Gastroesophageal sphincter (tissue), 4 donors: Measurements from ENCODE around the gene CMIP. TPM values are rescaled to one million over a fixed set of nuclear protein-coding genes. Genes with fewer than 3 reads are reported as not detected.

ENCODE experiments used
- ATAC-seq: fragments of 150-250 bp; one replicate; pipeline ENCODE4 v1.9.1; 2016; ENCODE audit warnings: mild to moderate bottlenecking, moderate library complexity
- H3K27ac ChIP-seq, 4 donors: fragments of 200-600 bp; sonication (generic) in 3 of 4; 1 replicate in 3 of 4; 2 replicates in 1 of 4; pipeline ENCODE4 v1.5.1; 2016 to 2019
- H3K27me3 ChIP-seq: fragments of 200-600 bp; sonication (generic); one replicate; pipeline ENCODE4 v1.5.1; 2019
- H3K36me3 ChIP-seq, 2 donors: fragments of 200-600 bp; sonication (generic); one replicate each; pipeline ENCODE4 v1.5.1; 2019; ENCODE audit warnings: control low read depth in 1 of 2
- H3K4me1 ChIP-seq, 3 donors: fragments of 200-600 bp; sonication (generic); 1 replicate in 2 of 3; 2 replicates in 1 of 3; pipeline ENCODE4 v1.5.1; 2016 to 2019; ENCODE audit warnings: control low read depth in 2 of 3
- H3K4me3 ChIP-seq, 2 donors: fragments of 200-600 bp; sonication (generic); one replicate each; pipeline ENCODE4 v1.5.1; 2019; ENCODE audit warnings: mild to moderate bottlenecking in 1 of 2, moderate library complexity in 1 of 2
- H3K9me3 ChIP-seq, 3 donors: fragments of 200-600 bp; sonication (generic); one replicate each; pipeline ENCODE4 v1.5.1; 2017 to 2019; ENCODE audit warnings: control low read depth in 2 of 3
- EP300 ChIP-seq: sonication (generic); formaldehyde crosslinking; IDR thresholded peaks from one replicate; pipeline ENCODE4 v1.6.1; 2017; ENCODE audit warnings: antibody characterized with exemption, mild to moderate bottlenecking
- POLR2A ChIP-seq, 2 donors: fragments of 450-650 bp; IDR thresholded peaks; one replicate each; pipeline ENCODE4 v1.6.1; 2017; ENCODE audit warnings: antibody characterized with exemption in 2 of 2, mild to moderate bottlenecking in 2 of 2, moderate library complexity in 1 of 2
- POLR2AphosphoS5 ChIP-seq: sonication (generic); formaldehyde crosslinking; IDR thresholded peaks from one replicate; pipeline ENCODE4 v1.6.1; 2017; ENCODE audit warnings: antibody characterized with exemption
- WGBS, 2 donors: methylation state at CpG; one replicate each; pipeline ENCODE4 v1.1.5; 2018; ENCODE audit warnings: low coverage in 1 of 2; 5-methylcytosine and 5-hydroxymethylcytosine counted together
- total RNA-seq, 4 donors: library from RNA; depleted of rRNA; stranded (reverse); fragments of >200 nt; gene quantifications; one replicate each; pipeline ENCODE4 v1.1.0, GENCODE V29; 2016
- TF ChIP-seq, protein P1 (sequence below), 4 experiments: fragments of 200-600 bp in 2 of 4; fragments of 450-650 bp in 2 of 4; sonication (generic) in 1 of 4; IDR thresholded peaks; one replicate each; pipeline ENCODE4 v1.5.1; 2017 to 2019; ENCODE audit warnings: antibody characterized with exemption in 4 of 4, mild to moderate bottlenecking in 2 of 4, moderate library complexity in 2 of 4

Gene CMIP
- total RNA-seq, 4 donors from 2014 or later: 13.4 to 24.0 (median 19.2) TPM

DNA sequence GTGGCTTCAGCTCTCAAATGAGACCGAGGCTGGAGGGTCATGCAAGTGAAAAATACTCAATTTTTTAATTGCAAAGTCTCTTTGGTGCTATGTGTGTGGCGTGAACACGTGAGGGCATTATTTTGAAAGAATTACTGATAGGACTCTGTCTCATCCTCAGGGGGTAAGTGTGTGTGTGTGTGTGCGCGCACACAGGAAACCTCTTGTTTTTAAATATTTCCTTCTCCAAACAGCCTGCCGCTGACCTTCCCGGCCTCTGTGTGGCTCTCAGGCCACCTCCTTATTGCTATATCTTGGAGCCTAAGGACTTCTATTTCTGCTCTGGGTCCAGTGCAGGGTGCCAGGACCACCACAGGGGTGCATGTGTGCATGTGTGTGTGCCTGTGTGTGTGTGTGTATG, 99.7 kb downstream of the CMIP start:
- TF ChIP-seq, protein P1, sequence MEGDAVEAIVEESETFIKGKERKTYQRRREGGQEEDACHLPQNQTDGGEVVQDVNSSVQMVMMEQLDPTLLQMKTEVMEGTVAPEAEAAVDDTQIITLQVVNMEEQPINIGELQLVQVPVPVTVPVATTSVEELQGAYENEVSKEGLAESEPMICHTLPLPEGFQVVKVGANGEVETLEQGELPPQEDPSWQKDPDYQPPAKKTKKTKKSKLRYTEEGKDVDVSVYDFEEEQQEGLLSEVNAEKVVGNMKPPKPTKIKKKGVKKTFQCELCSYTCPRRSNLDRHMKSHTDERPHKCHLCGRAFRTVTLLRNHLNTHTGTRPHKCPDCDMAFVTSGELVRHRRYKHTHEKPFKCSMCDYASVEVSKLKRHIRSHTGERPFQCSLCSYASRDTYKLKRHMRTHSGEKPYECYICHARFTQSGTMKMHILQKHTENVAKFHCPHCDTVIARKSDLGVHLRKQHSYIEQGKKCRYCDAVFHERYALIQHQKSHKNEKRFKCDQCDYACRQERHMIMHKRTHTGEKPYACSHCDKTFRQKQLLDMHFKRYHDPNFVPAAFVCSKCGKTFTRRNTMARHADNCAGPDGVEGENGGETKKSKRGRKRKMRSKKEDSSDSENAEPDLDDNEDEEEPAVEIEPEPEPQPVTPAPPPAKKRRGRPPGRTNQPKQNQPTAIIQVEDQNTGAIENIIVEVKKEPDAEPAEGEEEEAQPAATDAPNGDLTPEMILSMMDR (IDR thresholded peaks at IDR 0.05): no peak
- TF ChIP-seq POLR2A (IDR thresholded peaks at IDR 0.05): no peak
- no peak for TF ChIP-seq EP300
- Histone ChIP-seq H3K9me3 (no peaks in the 10 kb centered on the region), H3K27me3 (no peaks in the 10 kb centered on the region), H3K36me3 (no peaks in the 10 kb centered on the region), H3K4me1 (peaks cover 0 to 33% (median 6%) of the 10 kb centered on the region in 3 donors), H3K4me3 (no peak overlapping the region), H3K27ac (no peak overlapping the region)
- 84 to 100% methylated on average over 2 to 6 of the region's 7 CpGs for WGBS, 2 donors
- no peak for ATAC-seq

DNA sequence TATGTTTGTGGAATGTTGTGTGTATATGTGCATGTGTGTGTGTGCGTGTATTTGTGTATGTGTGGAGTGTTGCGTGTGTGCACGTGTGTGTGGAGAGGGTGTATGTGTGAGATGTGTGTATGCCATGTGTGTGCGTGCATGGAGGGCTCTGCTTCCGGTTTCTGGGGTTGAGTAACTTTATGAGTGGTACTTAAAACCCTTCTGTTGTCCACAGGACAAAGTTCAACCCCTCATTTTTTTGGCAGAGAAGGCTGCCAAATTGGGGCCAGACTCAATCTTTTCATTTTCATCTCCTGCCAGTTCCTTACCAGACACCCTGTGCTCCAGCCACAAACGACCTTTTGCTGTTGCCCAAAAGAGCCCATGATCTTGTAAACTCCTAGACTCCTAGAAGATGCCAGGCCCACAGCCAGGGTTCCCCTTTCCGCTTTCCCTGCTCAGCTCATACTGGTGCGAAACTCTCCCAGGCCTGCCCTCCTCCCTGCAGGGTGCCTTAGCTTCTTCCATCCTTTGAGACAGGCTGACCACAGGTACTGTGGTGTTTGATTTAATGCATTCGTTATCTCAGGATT, 100.2 kb downstream of the CMIP start:
- Histone ChIP-seq H3K36me3 (no peaks in the 10 kb centered on the region), H3K9me3 (no peaks in the 10 kb centered on the region), H3K4me1 (peaks cover 0 to 30% (median 6%) of the 10 kb centered on the region in 3 donors), H3K27me3 (no peaks in the 10 kb centered on the region), H3K27ac (no peak overlapping the region), H3K4me3 (no peak overlapping the region)
- TF ChIP-seq, protein P1 (IDR thresholded peaks at IDR 0.05): no peak
- TF ChIP-seq POLR2A (IDR thresholded peaks at IDR 0.05) (no peak), POLR2AphosphoS5 (no peak), EP300 (no peak)
- WGBS, 2 donors: 76 to 85% methylated on average over 5 to 9 of the region's 9 CpGs
- ATAC-seq: no peak

DNA sequence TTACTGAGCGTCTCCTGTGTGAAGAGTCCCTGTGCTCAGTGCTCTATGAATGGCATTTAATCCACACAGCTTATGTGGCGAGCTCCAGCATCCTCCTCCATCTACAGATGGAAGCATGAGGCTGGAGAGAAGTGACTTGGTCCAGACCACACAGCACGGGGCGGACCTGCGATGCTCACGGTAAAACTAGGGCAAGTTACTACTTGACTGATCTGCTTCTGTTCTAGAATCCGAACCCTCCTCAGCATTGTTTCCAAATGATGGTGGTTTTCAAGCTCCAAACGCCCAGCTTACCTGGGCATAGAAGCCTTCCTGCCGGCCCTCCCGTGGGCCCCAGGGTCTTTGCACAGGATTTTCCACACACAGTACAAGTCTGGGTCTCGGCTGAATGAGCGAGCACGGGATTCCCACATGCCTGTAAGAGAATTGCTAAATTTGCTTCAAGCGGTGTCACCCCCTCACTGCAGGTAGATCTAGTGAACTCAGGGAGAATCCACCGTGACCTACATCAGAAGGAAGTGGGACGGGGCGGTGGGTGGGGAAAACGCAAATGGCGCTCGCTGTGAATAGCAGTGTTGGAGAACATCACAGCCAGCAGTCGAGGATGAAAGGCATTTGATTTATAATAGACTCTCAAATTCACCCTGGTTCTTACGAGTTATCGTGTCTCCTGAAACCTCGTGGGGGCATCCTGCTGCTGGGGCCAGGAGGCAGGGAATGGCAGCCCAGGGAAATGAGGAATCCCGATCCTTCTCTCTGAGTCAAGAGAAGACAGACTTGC, 101.1 kb downstream of the CMIP start:
- TF ChIP-seq, protein P1 (IDR thresholded peaks at IDR 0.05): no peak
- TF ChIP-seq POLR2AphosphoS5: no peak
- no peak for TF ChIP-seq POLR2A (IDR thresholded peaks at IDR 0.05)
- no peak for TF ChIP-seq EP300
- H3K4me3 ChIP-seq: no peak overlapping the region
- H3K9me3 ChIP-seq: no peaks in the 10 kb centered on the region
- no peak overlapping the region for H3K27ac ChIP-seq
- H3K4me1 ChIP-seq: peaks cover 0 to 30% (median 6%) of the 10 kb centered on the region in 3 donors
- H3K27me3 ChIP-seq: no peaks in the 10 kb centered on the region
- H3K36me3 ChIP-seq: no peaks in the 10 kb centered on the region
- no peak for ATAC-seq
- 85 to 94% methylated on average over 5 to 17 of the region's 25 CpGs for WGBS, 2 donors

DNA sequence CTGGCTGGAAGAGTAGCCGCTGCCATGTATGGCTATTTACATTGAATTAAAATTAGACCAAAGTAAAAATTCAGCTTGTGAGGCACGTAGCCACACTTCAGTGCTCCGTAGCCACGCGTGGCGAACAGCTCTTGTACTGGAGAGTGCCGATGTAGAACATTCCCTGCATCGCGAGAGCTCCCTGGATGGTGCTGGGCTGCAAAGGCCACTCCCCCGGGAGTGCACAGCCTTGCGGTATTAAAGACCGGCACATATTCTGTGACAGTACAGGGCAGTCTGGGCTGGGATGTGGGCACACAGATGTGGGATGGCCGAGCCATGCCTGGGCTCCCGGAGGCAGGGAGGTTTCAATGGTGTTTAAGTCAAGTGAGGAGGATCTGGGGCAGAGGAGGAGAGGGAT, 102.2 kb downstream of the CMIP start:
- no peak for ATAC-seq

More for the DNA sequence above, 102.2 kb downstream of the CMIP start:
- Histone ChIP-seq H3K36me3 (no peaks in the 10 kb centered on the region), H3K4me3 (no peak overlapping the region), H3K27me3 (no peaks in the 10 kb centered on the region), H3K4me1 (peaks cover 0 to 38% (median 6%) of the 10 kb centered on the region in 3 donors), H3K27ac (no peak overlapping the region), H3K9me3 (no peaks in the 10 kb centered on the region)
- 89% methylated on average over 9 of the region's 14 CpGs; no CpG with 5 or more reads in 1 of the 2 donors for WGBS, 2 donors
- TF ChIP-seq EP300 (no peak), POLR2A (IDR thresholded peaks at IDR 0.05) (no peak)
- TF ChIP-seq, protein P1 (IDR thresholded peaks at IDR 0.05): no peak
